WTC11 (cell line): Measurements from ENCODE around the gene THSD7B. TPM values are rescaled to one million over a fixed set of nuclear protein-coding genes. Genes with fewer than 3 reads are reported as not detected.

Experiments used
- ATAC-seq: fragments of 200-7000 bp; cut with Tn5 transposase; 2 replicates; pipeline ENCODE4 v1.10.0; 2021; ENCODE audit warnings: mild to moderate bottlenecking, moderate library complexity
- CTCF ChIA-PET: fragments of 300-600 bp; sonication (Branson Sonifier 250); formaldehyde crosslinking; loops from one replicate; lab custom pipeline; 2021; ENCODE audit warnings: antibody characterized with exemption; lab: Charles Lee
- POLR2A ChIA-PET: fragments of 350-600 bp; sonication (Branson Sonifier 250); formaldehyde crosslinking; loops from one replicate; lab custom pipeline; 2021; ENCODE audit warnings: antibody characterized with exemption; lab: Charles Lee
- DNase-seq: peaks from one replicate; pipeline ENCODE4 v3.0.0; 2021; ENCODE audit warnings: low spot score
- H3K27ac Mint-ChIP-seq: 2 replicates; pipeline ENCODE4 v1.8.0; 2021; ENCODE audit warnings: mixed read lengths
- H3K27me3 Mint-ChIP-seq: 2 replicates; pipeline ENCODE4 v1.8.0; 2021; ENCODE audit warnings: low read depth, mild to moderate bottlenecking, moderate library complexity, mixed read lengths
- H3K36me3 Mint-ChIP-seq: 2 replicates; pipeline ENCODE4 v1.8.0; 2021; ENCODE audit warnings: mixed read lengths
- H3K4me1 Mint-ChIP-seq: 2 replicates; pipeline ENCODE4 v1.8.0; 2022; ENCODE audit warnings: mixed read lengths
- H3K4me3 Mint-ChIP-seq: 2 replicates; pipeline ENCODE4 v1.8.0; 2021; ENCODE audit warnings: mild to moderate bottlenecking, moderate library complexity, mixed read lengths
- H3K9me3 Mint-ChIP-seq: 2 replicates; pipeline ENCODE4 v1.8.0; 2021; ENCODE audit warnings: mixed read lengths
- AFF4 ChIP-seq: sonication (generic); formaldehyde crosslinking; IDR thresholded peaks from 2 replicates; pipeline ENCODE4 v1.8.1; 2023; ENCODE audit warnings: mild to moderate bottlenecking, missing genetic modification reagents, borderline replicate concordance
- ATF1 ChIP-seq: sonication (generic); formaldehyde crosslinking; IDR thresholded peaks from 2 replicates; pipeline ENCODE4 v1.8.1; 2023; ENCODE audit warnings: mild to moderate bottlenecking, moderate library complexity, missing genetic modification reagents
- ATF3 ChIP-seq: sonication (generic); formaldehyde crosslinking; conservative IDR thresholded peaks from 2 replicates; pipeline ENCODE4 v1.8.1; 2022; ENCODE audit warnings: mild to moderate bottlenecking, missing genetic modification reagents
- E2F1 ChIP-seq: sonication (generic); formaldehyde crosslinking; IDR thresholded peaks from 2 replicates; pipeline ENCODE4 v1.8.0; 2022; ENCODE audit warnings: mild to moderate bottlenecking, missing genetic modification reagents
- FOXK1 ChIP-seq: sonication (generic); formaldehyde crosslinking; IDR thresholded peaks from 2 replicates; pipeline ENCODE4 v1.8.0; 2022; ENCODE audit warnings: mild to moderate bottlenecking, moderate library complexity, missing genetic modification reagents
- FOXP4 ChIP-seq: sonication (generic); formaldehyde crosslinking; IDR thresholded peaks from 2 replicates; pipeline ENCODE4 v1.8.0; 2022; ENCODE audit warnings: mild to moderate bottlenecking, missing genetic modification reagents
- HMGA2 ChIP-seq: fragments of 250-450 bp; sonication (Bioruptor Pico); IDR thresholded peaks from 2 replicates; pipeline ENCODE4 v1.4.0; 2021; ENCODE audit warnings: mild to moderate bottlenecking, moderate library complexity
- NFYB ChIP-seq: sonication (generic); formaldehyde crosslinking; conservative IDR thresholded peaks from 2 replicates; pipeline ENCODE4 v1.8.0; 2022; ENCODE audit warnings: low read depth, missing genetic modification reagents
- SMAD3 ChIP-seq: sonication (generic); formaldehyde crosslinking; IDR thresholded peaks from 2 replicates; pipeline ENCODE4 v1.8.0; 2022; ENCODE audit warnings: missing genetic modification reagents, mild to moderate bottlenecking, borderline replicate concordance
- SMAD4 ChIP-seq: sonication (generic); formaldehyde crosslinking; IDR thresholded peaks from 2 replicates; pipeline ENCODE4 v1.8.0; 2022; ENCODE audit warnings: mild to moderate bottlenecking, missing genetic modification reagents
- ZNF263 ChIP-seq: sonication (generic); formaldehyde crosslinking; IDR thresholded peaks from 2 replicates; pipeline ENCODE4 v1.8.1; 2022; ENCODE audit warnings: low read depth, mild to moderate bottlenecking, moderate library complexity, missing genetic modification reagents
- total RNA-seq: library from RNA; stranded (reverse); gene quantifications from 3 replicates; pipeline ENCODE4 v1.2.3, GENCODE V29; 2021
- TF ChIP-seq, protein P1 (sequence below): sonication (generic); formaldehyde crosslinking; IDR thresholded peaks from 2 replicates; pipeline ENCODE4 v1.8.1; 2023; ENCODE audit warnings: mild to moderate bottlenecking, missing genetic modification reagents, moderate library complexity
- TF ChIP-seq, protein P2 (sequence below): sonication (generic); formaldehyde crosslinking; IDR thresholded peaks from 2 replicates; pipeline ENCODE4 v1.8.1; 2023; ENCODE audit warnings: mild to moderate bottlenecking, missing genetic modification reagents
- TF ChIP-seq, protein P3 (sequence below): sonication (generic); formaldehyde crosslinking; conservative IDR thresholded peaks from 2 replicates; pipeline ENCODE4 v1.8.1; 2023; ENCODE audit warnings: mild to moderate bottlenecking, low read depth, missing genetic modification reagents, moderate library complexity
- TF ChIP-seq, protein P4 (sequence below): sonication (generic); formaldehyde crosslinking; IDR thresholded peaks from 2 replicates; pipeline ENCODE4 v1.8.0; 2022; ENCODE audit warnings: mild to moderate bottlenecking, missing genetic modification reagents

The THSD7B gene
- total RNA-seq, 1 experiment from 2014 or later: 2.9 TPM

GRCh38 chr2:137168552-137168951 is 403.2 kb downstream of the THSD7B start:
- ChIA-PET CTCF (no interaction called here), POLR2A (no interaction called here)
- H3K27me3 Mint-ChIP-seq: no peaks in the 10 kb centered on the region
- peaks cover 5% of the 10 kb centered on the region for H3K9me3 Mint-ChIP-seq
- TF ChIP-seq NFYB (CRISPR knock-in tag) (no peak), ATF1 (no peak), SMAD3 (no peak), AFF4 (CRISPR knock-in tag) (no peak), E2F1 (CRISPR knock-in tag) (no peak), HMGA2 (CRISPR knock-in tag) (no peak), FOXP4 (no peak)
- TF ChIP-seq, protein P1, sequence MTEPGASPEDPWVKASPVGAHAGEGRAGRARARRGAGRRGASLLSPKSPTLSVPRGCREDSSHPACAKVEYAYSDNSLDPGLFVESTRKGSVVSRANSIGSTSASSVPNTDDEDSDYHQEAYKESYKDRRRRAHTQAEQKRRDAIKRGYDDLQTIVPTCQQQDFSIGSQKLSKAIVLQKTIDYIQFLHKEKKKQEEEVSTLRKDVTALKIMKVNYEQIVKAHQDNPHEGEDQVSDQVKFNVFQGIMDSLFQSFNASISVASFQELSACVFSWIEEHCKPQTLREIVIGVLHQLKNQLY (CRISPR knock-in tag): no peak
- TF ChIP-seq, protein P2, sequence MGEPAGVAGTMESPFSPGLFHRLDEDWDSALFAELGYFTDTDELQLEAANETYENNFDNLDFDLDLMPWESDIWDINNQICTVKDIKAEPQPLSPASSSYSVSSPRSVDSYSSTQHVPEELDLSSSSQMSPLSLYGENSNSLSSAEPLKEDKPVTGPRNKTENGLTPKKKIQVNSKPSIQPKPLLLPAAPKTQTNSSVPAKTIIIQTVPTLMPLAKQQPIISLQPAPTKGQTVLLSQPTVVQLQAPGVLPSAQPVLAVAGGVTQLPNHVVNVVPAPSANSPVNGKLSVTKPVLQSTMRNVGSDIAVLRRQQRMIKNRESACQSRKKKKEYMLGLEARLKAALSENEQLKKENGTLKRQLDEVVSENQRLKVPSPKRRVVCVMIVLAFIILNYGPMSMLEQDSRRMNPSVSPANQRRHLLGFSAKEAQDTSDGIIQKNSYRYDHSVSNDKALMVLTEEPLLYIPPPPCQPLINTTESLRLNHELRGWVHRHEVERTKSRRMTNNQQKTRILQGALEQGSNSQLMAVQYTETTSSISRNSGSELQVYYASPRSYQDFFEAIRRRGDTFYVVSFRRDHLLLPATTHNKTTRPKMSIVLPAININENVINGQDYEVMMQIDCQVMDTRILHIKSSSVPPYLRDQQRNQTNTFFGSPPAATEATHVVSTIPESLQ (CRISPR knock-in tag): no peak
- peaks cover 5% of the 10 kb centered on the region; the same call in 1 of the 2 replicates for H3K36me3 Mint-ChIP-seq
- no peaks in the 10 kb centered on the region for H3K4me1 Mint-ChIP-seq
- H3K4me3 Mint-ChIP-seq: no peak overlapping the region
- ATAC-seq (no peak), DNase-seq (no peak)
- no peak overlapping the region for H3K27ac Mint-ChIP-seq

DNA sequence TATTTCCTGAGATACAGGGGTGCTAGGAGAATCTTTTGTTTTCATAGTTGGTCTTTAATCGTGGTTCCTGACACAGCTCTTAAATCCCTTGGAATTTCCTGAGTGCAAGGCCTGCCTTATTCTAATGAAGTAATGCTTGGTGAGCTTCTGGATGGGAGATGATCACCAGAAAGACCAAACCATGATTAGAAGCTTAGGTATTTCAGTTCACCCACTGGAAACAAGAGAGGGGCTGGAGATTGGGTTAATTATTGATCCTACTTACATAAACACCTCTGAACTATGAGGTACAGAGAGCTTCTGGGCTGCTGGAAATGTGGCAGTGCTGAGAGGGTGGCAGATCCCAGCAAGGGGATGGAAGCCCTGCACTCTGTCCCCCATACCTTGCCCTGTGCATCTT is 406.8 kb downstream of the THSD7B start:
- H3K4me1 Mint-ChIP-seq: peaks cover 10% of the 10 kb centered on the region
- no peaks in the 10 kb centered on the region for H3K9me3 Mint-ChIP-seq
- ATAC-seq: no peak
- no peaks in the 10 kb centered on the region for H3K27me3 Mint-ChIP-seq
- POLR2A ChIA-PET: no interaction called here
- no peak overlapping the region for H3K27ac Mint-ChIP-seq
- no peak overlapping the region for H3K4me3 Mint-ChIP-seq
- no peak for DNase-seq
- H3K36me3 Mint-ChIP-seq: no peaks in the 10 kb centered on the region
- CTCF ChIA-PET: interaction anchor here (1.2 kb wide), 1 partner anchor 12 kb away, joined by 3 read pairs; no protein-coding TSS in a partner anchor
- TF ChIP-seq FOXK1 (CRISPR knock-in tag) (no peak), ATF3 (CRISPR knock-in tag) (no peak), AFF4 (CRISPR knock-in tag) (no peak), SMAD4 (no peak), ZNF263 (CRISPR knock-in tag) (no peak)
- TF ChIP-seq, protein P3, sequence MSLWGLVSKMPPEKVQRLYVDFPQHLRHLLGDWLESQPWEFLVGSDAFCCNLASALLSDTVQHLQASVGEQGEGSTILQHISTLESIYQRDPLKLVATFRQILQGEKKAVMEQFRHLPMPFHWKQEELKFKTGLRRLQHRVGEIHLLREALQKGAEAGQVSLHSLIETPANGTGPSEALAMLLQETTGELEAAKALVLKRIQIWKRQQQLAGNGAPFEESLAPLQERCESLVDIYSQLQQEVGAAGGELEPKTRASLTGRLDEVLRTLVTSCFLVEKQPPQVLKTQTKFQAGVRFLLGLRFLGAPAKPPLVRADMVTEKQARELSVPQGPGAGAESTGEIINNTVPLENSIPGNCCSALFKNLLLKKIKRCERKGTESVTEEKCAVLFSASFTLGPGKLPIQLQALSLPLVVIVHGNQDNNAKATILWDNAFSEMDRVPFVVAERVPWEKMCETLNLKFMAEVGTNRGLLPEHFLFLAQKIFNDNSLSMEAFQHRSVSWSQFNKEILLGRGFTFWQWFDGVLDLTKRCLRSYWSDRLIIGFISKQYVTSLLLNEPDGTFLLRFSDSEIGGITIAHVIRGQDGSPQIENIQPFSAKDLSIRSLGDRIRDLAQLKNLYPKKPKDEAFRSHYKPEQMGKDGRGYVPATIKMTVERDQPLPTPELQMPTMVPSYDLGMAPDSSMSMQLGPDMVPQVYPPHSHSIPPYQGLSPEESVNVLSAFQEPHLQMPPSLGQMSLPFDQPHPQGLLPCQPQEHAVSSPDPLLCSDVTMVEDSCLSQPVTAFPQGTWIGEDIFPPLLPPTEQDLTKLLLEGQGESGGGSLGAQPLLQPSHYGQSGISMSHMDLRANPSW (CRISPR knock-in tag): no peak
- TF ChIP-seq, protein P4, sequence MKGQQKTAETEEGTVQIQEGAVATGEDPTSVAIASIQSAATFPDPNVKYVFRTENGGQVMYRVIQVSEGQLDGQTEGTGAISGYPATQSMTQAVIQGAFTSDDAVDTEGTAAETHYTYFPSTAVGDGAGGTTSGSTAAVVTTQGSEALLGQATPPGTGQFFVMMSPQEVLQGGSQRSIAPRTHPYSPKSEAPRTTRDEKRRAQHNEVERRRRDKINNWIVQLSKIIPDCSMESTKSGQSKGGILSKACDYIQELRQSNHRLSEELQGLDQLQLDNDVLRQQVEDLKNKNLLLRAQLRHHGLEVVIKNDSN (CRISPR knock-in tag): no peak
